KOPT-K1 (cell line): ENCODE data around the gene GPC6.

Experiments used
- H3K27ac ChIP-seq: fragments of 200-600 bp; sonication (generic); 2 replicates; pipeline ENCODE4 v1.5.1; 2016; ENCODE audit warnings: antibody characterized with exemption, mild to moderate bottlenecking, low read depth, low read length; ENCODE audit not compliant: poor library complexity, severe bottlenecking
- H3K36me3 ChIP-seq: fragments of 200-600 bp; sonication (generic); 2 replicates; pipeline ENCODE4 v1.5.1; 2017; ENCODE audit warnings: antibody characterized with exemption, mild to moderate bottlenecking, low read length, moderate library complexity; ENCODE audit not compliant: insufficient read depth
- H3K9me3 ChIP-seq: fragments of 200-600 bp; sonication (generic); 2 replicates; pipeline ENCODE4 v1.5.1; 2017; ENCODE audit warnings: antibody characterized with exemption, low read length, mild to moderate bottlenecking; ENCODE audit not compliant: insufficient read depth, poor library complexity, severe bottlenecking

The GPC6 gene

DNA sequence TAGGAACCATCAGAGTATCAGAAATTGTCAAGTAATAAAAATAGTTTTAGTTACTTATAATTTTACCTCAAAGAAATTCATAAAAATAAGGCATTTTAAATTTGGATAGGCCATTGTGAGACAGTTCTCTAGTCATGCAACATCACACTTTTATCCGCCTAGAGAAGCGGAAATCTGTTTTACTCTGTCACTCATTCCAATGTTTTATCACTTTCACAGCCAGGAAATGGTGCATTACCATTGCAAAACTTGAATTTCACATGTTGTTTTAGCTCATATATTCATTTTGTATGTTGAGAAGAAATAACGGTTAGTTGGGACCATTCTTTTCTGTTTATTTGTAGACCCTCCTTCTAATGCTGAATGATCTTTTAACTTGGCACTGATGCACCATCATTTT, 427.2 kb downstream of the GPC6 start:
- Histone ChIP-seq H3K27ac (no peak overlapping the region), H3K9me3 (no peaks in the 10 kb centered on the region), H3K36me3 (no peaks in the 10 kb centered on the region)

- H3K27ac ChIP-seq, result no peak overlapping the region
- no peaks in the 10 kb centered on the region for H3K36me3 ChIP-seq
- no peaks in the 10 kb centered on the region for H3K9me3 ChIP-seq
Observed at GRCh38 chr13:93655154-93655553, 428.5 kb downstream of the GPC6 start.

GRCh38 chr13:93660391-93661063, 433.9 kb downstream of the GPC6 start:
- no peak overlapping the region for H3K27ac ChIP-seq
- no peaks in the 10 kb centered on the region for H3K9me3 ChIP-seq
- H3K36me3 ChIP-seq, result no peaks in the 10 kb centered on the region

DNA sequence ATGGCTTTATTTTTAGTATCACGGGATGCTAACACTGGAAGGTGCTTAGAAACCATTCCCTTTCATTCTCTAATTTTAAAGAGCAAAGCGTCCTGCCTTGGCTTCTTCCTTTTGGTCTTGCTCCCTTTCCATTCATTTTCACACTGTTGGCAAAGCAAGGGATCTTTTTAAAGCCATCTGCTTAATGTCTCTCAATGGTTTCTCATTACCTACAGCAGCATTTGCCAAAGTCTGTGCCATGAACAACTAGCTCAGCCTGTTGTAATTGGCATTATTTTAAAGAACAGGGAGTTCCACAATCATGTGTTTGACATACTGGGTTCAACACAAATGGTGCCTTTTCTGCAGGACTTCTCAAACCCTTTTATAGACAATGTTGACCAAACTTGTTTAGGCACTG, 444.3 kb downstream of the GPC6 start:
- Histone ChIP-seq H3K27ac (no peak overlapping the region), H3K9me3 (no peaks in the 10 kb centered on the region)

GRCh38 chr13:93672996-93673395, 446.4 kb downstream of the GPC6 start:
- Histone ChIP-seq H3K9me3 (no peaks in the 10 kb centered on the region), H3K36me3 (no peaks in the 10 kb centered on the region), H3K27ac (no peak overlapping the region)

More for the DNA sequence above, 444.3 kb downstream of the GPC6 start:
- H3K36me3 ChIP-seq, result no peaks in the 10 kb centered on the region

DNA sequence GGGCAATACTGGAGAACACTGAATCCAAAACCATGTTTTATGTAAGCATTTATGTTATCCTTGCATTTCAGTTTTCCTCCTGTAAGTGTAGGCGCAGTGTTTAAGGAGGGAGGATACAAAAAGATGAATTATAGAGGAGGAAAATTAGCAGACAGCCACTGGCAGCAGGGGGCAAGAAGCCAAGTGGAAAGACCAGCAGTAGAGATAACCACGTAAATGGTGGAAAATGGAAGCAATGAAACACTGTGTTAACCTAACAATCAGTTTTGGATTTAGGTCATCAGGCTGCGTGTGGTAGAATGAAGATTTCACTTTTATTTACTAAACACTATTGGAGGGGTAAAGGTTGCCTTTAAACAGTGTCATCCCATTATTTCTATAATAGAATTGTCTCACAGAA, 447.3 kb downstream of the GPC6 start:
- Histone ChIP-seq H3K9me3 (no peaks in the 10 kb centered on the region), H3K36me3 (no peaks in the 10 kb centered on the region), H3K27ac (no peak overlapping the region)

DNA sequence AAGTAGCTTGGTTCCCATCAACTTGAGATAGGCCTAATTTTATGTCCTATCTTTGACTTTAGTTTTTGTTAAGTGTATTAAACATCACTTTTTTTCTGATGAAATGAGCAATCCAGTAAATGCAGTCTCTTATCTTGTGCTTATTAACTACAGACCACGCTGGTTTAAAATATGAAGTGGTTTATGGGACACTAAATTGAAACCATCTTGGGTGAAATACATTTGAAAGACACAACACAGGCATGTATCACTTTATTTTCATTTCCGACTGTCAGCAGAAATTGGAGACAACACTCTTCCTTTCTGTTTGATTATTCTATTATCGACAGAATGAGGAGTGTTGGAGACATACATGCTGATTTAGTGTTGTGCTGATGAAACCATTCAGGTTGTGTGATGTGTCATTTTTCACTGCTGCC, 447.7 kb downstream of the GPC6 start:
- no peak overlapping the region for H3K27ac ChIP-seq
- no peaks in the 10 kb centered on the region for H3K9me3 ChIP-seq
- H3K36me3 ChIP-seq, result no peaks in the 10 kb centered on the region

DNA sequence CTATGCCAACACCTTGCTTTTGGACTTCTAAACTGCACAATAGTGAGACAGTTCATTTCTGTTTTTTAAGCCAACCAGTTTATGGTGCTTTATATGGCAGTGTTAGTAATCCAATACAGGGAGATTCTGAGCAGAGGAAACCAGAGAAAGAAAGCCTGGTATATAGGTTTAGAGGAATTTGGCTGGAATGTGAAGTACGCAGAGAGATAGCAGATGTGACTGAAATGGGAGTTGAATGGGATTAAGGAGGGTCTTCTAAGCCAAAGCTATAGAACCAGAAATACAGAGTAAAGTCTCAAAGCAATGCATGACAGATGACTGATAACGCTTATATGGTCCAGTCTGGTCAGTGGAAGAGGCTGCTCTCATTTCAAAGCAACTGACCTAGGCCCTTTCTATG, 453.7 kb downstream of the GPC6 start:
- Histone ChIP-seq H3K36me3 (no peaks in the 10 kb centered on the region), H3K9me3 (no peaks in the 10 kb centered on the region), H3K27ac (no peak overlapping the region)

- no peaks in the 10 kb centered on the region for H3K9me3 ChIP-seq
- no peak overlapping the region for H3K27ac ChIP-seq
- no peaks in the 10 kb centered on the region for H3K36me3 ChIP-seq
Observed at GRCh38 chr13:93685900-93686299, 459.3 kb downstream of the GPC6 start.

GRCh38 chr13:93686399-93686798, 459.8 kb downstream of the GPC6 start:
- Histone ChIP-seq H3K36me3 (no peaks in the 10 kb centered on the region), H3K27ac (no peak overlapping the region), H3K9me3 (no peaks in the 10 kb centered on the region)

- Histone ChIP-seq H3K27ac (no peak overlapping the region), H3K36me3 (no peaks in the 10 kb centered on the region), H3K9me3 (no peaks in the 10 kb centered on the region)
Observed at GRCh38 chr13:93687261-93687660, 460.7 kb downstream of the GPC6 start.

DNA sequence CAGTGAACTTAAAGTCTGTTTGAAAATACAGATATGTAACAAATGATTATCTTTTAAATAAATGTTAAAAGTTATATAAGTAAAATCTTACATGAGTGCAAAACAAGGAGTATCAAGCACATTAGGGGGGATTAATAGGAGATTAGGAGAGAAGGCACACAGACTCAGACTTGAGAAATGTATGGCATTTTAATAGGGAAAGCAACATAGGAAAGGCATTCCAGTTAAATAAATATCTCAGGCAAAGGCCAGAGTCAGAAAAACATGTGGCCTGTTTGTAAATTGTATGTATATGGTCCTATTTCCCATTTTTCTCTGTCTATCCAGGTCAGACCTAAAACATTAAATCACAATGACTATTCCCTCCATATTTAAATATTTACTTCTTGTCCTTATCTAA, 462.7 kb downstream of the GPC6 start:
- H3K9me3 ChIP-seq, result no peaks in the 10 kb centered on the region
- H3K27ac ChIP-seq, result no peak overlapping the region
- H3K36me3 ChIP-seq, result no peaks in the 10 kb centered on the region

GRCh38 chr13:93690139-93690538, 463.5 kb downstream of the GPC6 start:
- no peaks in the 10 kb centered on the region for H3K36me3 ChIP-seq
- no peak overlapping the region for H3K27ac ChIP-seq
- no peaks in the 10 kb centered on the region for H3K9me3 ChIP-seq

GRCh38 chr13:93698016-93698613, 471.5 kb downstream of the GPC6 start:
- Histone ChIP-seq H3K27ac (no peak overlapping the region), H3K9me3 (no peaks in the 10 kb centered on the region)

DNA sequence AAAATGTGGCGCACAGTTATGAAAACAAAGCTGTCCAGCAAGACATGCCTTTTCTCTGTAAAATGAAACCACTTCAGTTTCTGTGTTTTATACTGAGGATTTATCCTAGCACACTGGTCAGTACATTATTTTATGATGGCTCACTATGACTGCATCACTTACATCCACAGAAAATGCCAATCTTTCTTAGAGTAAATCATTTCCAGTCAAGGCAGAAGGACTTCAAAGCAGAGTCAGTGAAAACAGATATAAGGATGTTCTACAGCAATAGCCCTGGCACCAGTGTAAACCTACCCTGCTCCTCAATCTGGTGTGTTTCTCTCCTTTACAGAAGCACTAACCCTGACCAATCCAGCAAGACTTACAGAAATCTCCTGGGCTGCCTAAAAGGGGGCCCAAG, 473.5 kb downstream of the GPC6 start:
- Histone ChIP-seq H3K36me3 (no peaks in the 10 kb centered on the region), H3K27ac (no peak overlapping the region), H3K9me3 (no peaks in the 10 kb centered on the region)

More at GRCh38 chr13:93698016-93698613, 471.5 kb downstream of the GPC6 start:
- no peaks in the 10 kb centered on the region for H3K36me3 ChIP-seq
